Vagina (tissue), 2 donors: ENCODE measurements around the gene DSC3.

ENCODE experiments used
- POLR2A ChIP-seq, 2 donors: fragments of 450-650 bp; IDR thresholded peaks; one replicate each; pipeline ENCODE4 v1.6.1; 2017; ENCODE audit warnings: antibody characterized with exemption in 2 of 2, mild to moderate bottlenecking in 2 of 2, moderate library complexity in 2 of 2
- POLR2AphosphoS5 ChIP-seq, 2 donors: sonication (generic); formaldehyde crosslinking; IDR thresholded peaks; one replicate each; pipeline ENCODE4 v1.9.0; 2017; ENCODE audit warnings: antibody characterized with exemption in 2 of 2, mild to moderate bottlenecking in 2 of 2, low read depth in 1 of 2; ENCODE audit not compliant: insufficient read depth in 1 of 2
- TF ChIP-seq, protein P1 (sequence below), 3 experiments: fragments of 450-650 bp in 2 of 3; fragments of 200-600 bp in 1 of 3; sonication (generic) in 1 of 3; IDR thresholded peaks; one replicate each; pipeline ENCODE4 v1.5.1; 2017 to 2019; ENCODE audit warnings: antibody characterized with exemption in 3 of 3, mild to moderate bottlenecking in 2 of 3, moderate library complexity in 2 of 3

DNA sequence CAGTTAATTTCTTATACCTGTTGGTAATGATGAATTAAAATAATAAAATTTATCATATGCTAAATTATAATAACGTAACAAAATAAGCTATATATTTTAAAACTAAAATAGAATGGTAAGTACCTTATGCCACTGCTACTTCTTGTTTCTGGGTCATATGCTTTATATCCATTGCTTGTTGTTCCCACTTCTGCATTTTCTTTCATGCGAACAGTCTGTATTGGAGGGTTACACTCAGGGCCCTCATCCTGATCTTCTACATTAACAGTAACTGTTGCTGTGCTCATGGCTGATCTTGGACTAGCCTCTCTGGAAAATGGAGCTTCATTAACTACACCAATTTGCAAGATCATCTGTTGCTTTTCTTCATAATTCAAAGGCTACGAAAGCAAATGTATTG, 37.4 kb upstream of the DSC3 start:
- TF ChIP-seq, protein P1, sequence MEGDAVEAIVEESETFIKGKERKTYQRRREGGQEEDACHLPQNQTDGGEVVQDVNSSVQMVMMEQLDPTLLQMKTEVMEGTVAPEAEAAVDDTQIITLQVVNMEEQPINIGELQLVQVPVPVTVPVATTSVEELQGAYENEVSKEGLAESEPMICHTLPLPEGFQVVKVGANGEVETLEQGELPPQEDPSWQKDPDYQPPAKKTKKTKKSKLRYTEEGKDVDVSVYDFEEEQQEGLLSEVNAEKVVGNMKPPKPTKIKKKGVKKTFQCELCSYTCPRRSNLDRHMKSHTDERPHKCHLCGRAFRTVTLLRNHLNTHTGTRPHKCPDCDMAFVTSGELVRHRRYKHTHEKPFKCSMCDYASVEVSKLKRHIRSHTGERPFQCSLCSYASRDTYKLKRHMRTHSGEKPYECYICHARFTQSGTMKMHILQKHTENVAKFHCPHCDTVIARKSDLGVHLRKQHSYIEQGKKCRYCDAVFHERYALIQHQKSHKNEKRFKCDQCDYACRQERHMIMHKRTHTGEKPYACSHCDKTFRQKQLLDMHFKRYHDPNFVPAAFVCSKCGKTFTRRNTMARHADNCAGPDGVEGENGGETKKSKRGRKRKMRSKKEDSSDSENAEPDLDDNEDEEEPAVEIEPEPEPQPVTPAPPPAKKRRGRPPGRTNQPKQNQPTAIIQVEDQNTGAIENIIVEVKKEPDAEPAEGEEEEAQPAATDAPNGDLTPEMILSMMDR (IDR thresholded peaks at IDR 0.05) = no peak
- TF ChIP-seq POLR2AphosphoS5 (IDR thresholded peaks at IDR 0.05; ENCODE audit: insufficient read depth in 1 of 2, low read depth in 1 of 2) (no peak), POLR2A (IDR thresholded peaks at IDR 0.05) (no peak)
